SK-N-SH (cell line): ENCODE results near the gene PPFIBP2. TPM values are rescaled to one million over a fixed set of nuclear protein-coding genes. Genes with fewer than 3 reads are reported as not detected.

Source experiments
- CTCF ChIA-PET: fragments of 300-600, 350-600 bp; formaldehyde crosslinking; extraction: SDS; loops from one replicate; lab custom pipeline; 2021; lab: Yijun Ruan, JAX
- POLR2A ChIA-PET: fragments of 350-600 bp; sonication (Branson Sonifier 250); formaldehyde crosslinking; extraction: SDS; loops from one replicate; lab custom pipeline; 2020; ENCODE audit warnings: antibody characterized with exemption, inconsistent platforms; lab: Yijun Ruan, JAX
- DNase-seq: peaks from one replicate; pipeline ENCODE4 v3.0.0; 2012
- H2AFZ ChIP-seq: fragments of 200-600 bp; sonication (generic); 2 replicates; pipeline ENCODE4 v1.8.1; 2016; ENCODE audit warnings: antibody characterized with exemption, mild to moderate bottlenecking, low read depth
- H3F3A ChIP-seq: fragments of 200-600 bp; sonication (generic); replicated peaks from 2 replicates; pipeline ENCODE3; 2016; ENCODE audit warnings: antibody characterized with exemption, mild to moderate bottlenecking; ENCODE audit not compliant: insufficient read depth
- H3K27ac ChIP-seq, 2 experiments: fragments of 200-500 bp in 1 of 2; fragments of 200-600 bp in 1 of 2; sonication (Bioruptor generic) in 1 of 2; sonication (generic), shearing (Covaris generic) in 1 of 2; 2 replicates each; pipeline versions ENCODE4 v1.5.1 to v1.6.1; 2014 to 2016; ENCODE audit warnings: low read depth in 2 of 2, inconsistent platforms in 1 of 2, low read length in 1 of 2, mild to moderate bottlenecking in 1 of 2, mixed read lengths in 1 of 2
- H3K27me3 ChIP-seq: fragments of 200-600 bp; sonication (generic), shearing (Covaris generic); 2 replicates; pipeline ENCODE4 v1.6.1; 2016; ENCODE audit warnings: mixed run types; ENCODE audit not compliant: insufficient read depth
- H3K36me3 ChIP-seq, 2 experiments: fragments of 200-500 bp in 1 of 2; fragments of 200-600 bp in 1 of 2; sonication (Bioruptor generic) in 1 of 2; sonication (generic) in 1 of 2; replicated peaks in 1 of 2; 2 replicates each; pipeline versions ENCODE3 to v1.5.1; 2014 to 2016; ENCODE audit warnings: low read length in 1 of 2, mild to moderate bottlenecking in 1 of 2; ENCODE audit not compliant: insufficient read depth in 2 of 2, control insufficient read depth in 1 of 2
- H3K4me1 ChIP-seq, 2 experiments: fragments of 200-500 bp in 1 of 2; fragments of 200-600 bp in 1 of 2; sonication (Bioruptor generic) in 1 of 2; sonication (generic), shearing (Covaris generic) in 1 of 2; 2 replicates each; pipeline versions ENCODE4 v1.5.1 to v1.6.1; 2014 to 2016; ENCODE audit warnings: low read depth in 1 of 2, low read length in 1 of 2, mixed run types in 1 of 2; ENCODE audit not compliant: insufficient read depth in 2 of 2, control insufficient read depth in 1 of 2
- H3K4me2 ChIP-seq: fragments of 200-600 bp; sonication (generic), shearing (Covaris generic); 2 replicates; pipeline ENCODE4 v1.6.1; 2017; ENCODE audit warnings: mixed run types
- H3K4me3 ChIP-seq, 2 experiments: fragments of 200-500 bp in 1 of 2; fragments of 200-600 bp in 1 of 2; sonication (Bioruptor generic) in 1 of 2; sonication (generic), shearing (Covaris generic) in 1 of 2; 2 replicates each; pipeline versions ENCODE4 v1.5.1 to v1.8.1; 2014 to 2016; ENCODE audit warnings: low read depth in 2 of 2, inconsistent platforms in 1 of 2, low read length in 1 of 2, mild to moderate bottlenecking in 1 of 2, mixed read lengths in 1 of 2, moderate library complexity in 1 of 2
- H3K79me2 ChIP-seq: fragments of 200-600 bp; sonication (generic); 2 replicates; pipeline ENCODE4 v1.8.1; 2017; ENCODE audit warnings: mild to moderate bottlenecking; ENCODE audit not compliant: insufficient read depth
- H3K9ac ChIP-seq: fragments of 200-600 bp; sonication (generic); 2 replicates; pipeline ENCODE4 v1.6.1; 2017; ENCODE audit warnings: mixed run types
- H3K9me2 ChIP-seq: fragments of 200-600 bp; sonication (generic); 2 replicates; pipeline ENCODE4 v1.6.1; 2017; ENCODE audit warnings: mixed run types
- H3K9me3 ChIP-seq: fragments of 200-600 bp; sonication (generic); 2 replicates; pipeline ENCODE4 v1.6.1; 2017; ENCODE audit warnings: mixed run types, mild to moderate bottlenecking, moderate library complexity
- H4K20me1 ChIP-seq: fragments of 200-600 bp; sonication (generic); 2 replicates; pipeline ENCODE4 v1.6.1; 2017; ENCODE audit warnings: mild to moderate bottlenecking, mixed run types; ENCODE audit not compliant: insufficient read depth
- JUND ChIP-seq: IDR thresholded peaks from 2 replicates; pipeline ENCODE4 v1.4.0; 2012
- MEF2A ChIP-seq: IDR thresholded peaks from 2 replicates; pipeline ENCODE4 v1.4.0; 2012; ENCODE audit warnings: low read depth, borderline replicate concordance
- MXI1 ChIP-seq: IDR thresholded peaks from 2 replicates; pipeline ENCODE4 v1.6.1; 2012; ENCODE audit warnings: mild to moderate bottlenecking, low read depth, low read length, improper control_type of control experiment
- NRF1 ChIP-seq: IDR thresholded peaks from 2 replicates; pipeline ENCODE4 v1.6.1; 2012; ENCODE audit warnings: low read depth, mild to moderate bottlenecking, low read length
- RCOR1 ChIP-seq: fragments of 150-350 bp; IDR thresholded peaks from 2 replicates; pipeline ENCODE4 v1.6.1; 2017; ENCODE audit warnings: antibody characterized with exemption, low read length
- REST ChIP-seq: IDR thresholded peaks from 2 replicates; pipeline ENCODE4 v1.6.1; 2012; ENCODE audit warnings: mild to moderate bottlenecking, low read depth, low read length, moderate library complexity
- RXRA ChIP-seq: IDR thresholded peaks from 2 replicates; pipeline ENCODE4 v1.4.0; 2012; ENCODE audit warnings: low read depth, mild to moderate bottlenecking, borderline replicate concordance
- SMC3 ChIP-seq: IDR thresholded peaks from 2 replicates; pipeline ENCODE4 v1.6.1; 2012; ENCODE audit warnings: low read depth, low read length, improper control_type of control experiment
- TAF1 ChIP-seq: IDR thresholded peaks from 2 replicates; pipeline ENCODE4 v1.6.1; 2012; ENCODE audit warnings: low read depth, mild to moderate bottlenecking, low read length, moderate library complexity, borderline replicate concordance
- USF2 ChIP-seq: fragments of 150-350 bp; IDR thresholded peaks from 2 replicates; pipeline ENCODE4 v1.6.1; 2017; ENCODE audit warnings: antibody characterized with exemption, low read length, low read depth, borderline replicate concordance
- WGBS: methylation state at CpG from one replicate; pipeline ENCODE4 v1.1.6; 2017; ENCODE audit warnings: low lambda C conversion rate; 5-methylcytosine and 5-hydroxymethylcytosine counted together
- polyA plus RNA-seq, 3 experiments: library from polyadenylated mRNA; depleted of rRNA; stranded (reverse); fragments of >200 nt; gene quantifications; 2 replicates each; pipeline ENCODE4 v1.2.3, GENCODE V29; 2012
- TF ChIP-seq, protein P1 (sequence below): fragments of 200-600 bp; sonication (generic); IDR thresholded peaks from 2 replicates; pipeline ENCODE4 v1.6.1; 2017; ENCODE audit warnings: antibody characterized with exemption, mild to moderate bottlenecking, moderate library complexity

PPFIBP2 gene
- polyA plus RNA-seq, 1 of the 3 experiments (the other 2 are of a cell fraction): 0.67 TPM

- no peak for TF ChIP-seq REST
These were observed 60.8 kb downstream of the PPFIBP2 start (continued) for GRCh38 chr11:7574491-7575130.

GRCh38 chr11:7575841-7576725 is 62.3 kb downstream of the PPFIBP2 start:
- Histone ChIP-seq H3K27ac (peak overlapping the region in 1 of 2 experiments; percentile 82; a peak in 2 of 4 replicates), H4K20me1 (no peaks in the 10 kb centered on the region), H3K9me2 (no peaks in the 10 kb centered on the region), H2AFZ (peak overlapping the region; percentile 77; the same call in 1 of the 2 replicates), H3K4me1 (peaks cover 12 to 57% of the 10 kb centered on the region in 2 experiments; a peak in 1 of 4 replicates), H3K4me2 (peak overlapping the region; percentile 66; the same call in 1 of the 2 replicates), H3K4me3 (no peak overlapping the region), H3K9me3 (no peaks in the 10 kb centered on the region), H3K27me3 (no peaks in the 10 kb centered on the region), H3K36me3 (no peaks in the 10 kb centered on the region), H3F3A (no peaks in the 10 kb centered on the region), H3K9ac (no peak overlapping the region), H3K79me2 (no peaks in the 10 kb centered on the region)
- CTCF ChIA-PET: interaction anchor here (1.1 to 16.8 kb wide), 8 partner anchors 10 to 113 kb away, joined by 3 to 359 read pairs (median 12); partner anchors contain the start of genes CYB5R2 and PPFIBP2
- DNase-seq: peak; percentile 19
- TF ChIP-seq MXI1 (no peak), RXRA (no peak), USF2 (no peak), TAF1 (no peak), JUND (no peak), SMC3 (no peak), NRF1 (no peak), RCOR1 (no peak), MEF2A (no peak)
- TF ChIP-seq, protein P1, sequence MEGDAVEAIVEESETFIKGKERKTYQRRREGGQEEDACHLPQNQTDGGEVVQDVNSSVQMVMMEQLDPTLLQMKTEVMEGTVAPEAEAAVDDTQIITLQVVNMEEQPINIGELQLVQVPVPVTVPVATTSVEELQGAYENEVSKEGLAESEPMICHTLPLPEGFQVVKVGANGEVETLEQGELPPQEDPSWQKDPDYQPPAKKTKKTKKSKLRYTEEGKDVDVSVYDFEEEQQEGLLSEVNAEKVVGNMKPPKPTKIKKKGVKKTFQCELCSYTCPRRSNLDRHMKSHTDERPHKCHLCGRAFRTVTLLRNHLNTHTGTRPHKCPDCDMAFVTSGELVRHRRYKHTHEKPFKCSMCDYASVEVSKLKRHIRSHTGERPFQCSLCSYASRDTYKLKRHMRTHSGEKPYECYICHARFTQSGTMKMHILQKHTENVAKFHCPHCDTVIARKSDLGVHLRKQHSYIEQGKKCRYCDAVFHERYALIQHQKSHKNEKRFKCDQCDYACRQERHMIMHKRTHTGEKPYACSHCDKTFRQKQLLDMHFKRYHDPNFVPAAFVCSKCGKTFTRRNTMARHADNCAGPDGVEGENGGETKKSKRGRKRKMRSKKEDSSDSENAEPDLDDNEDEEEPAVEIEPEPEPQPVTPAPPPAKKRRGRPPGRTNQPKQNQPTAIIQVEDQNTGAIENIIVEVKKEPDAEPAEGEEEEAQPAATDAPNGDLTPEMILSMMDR: no peak
- WGBS: 78% methylated on average over 10 of the region's 11 CpGs
- POLR2A ChIA-PET: interaction anchor here (1.3 kb wide), 1 partner anchor 81 kb away, joined by 4 read pairs; no protein-coding TSS in a partner anchor
